Measurements from ENCODE around the gene HMX2.

The HMX2 gene

GRCh38 chr10:123147635-123148413 is at the start of gene HMX2:
TSS of gene HMX2 (plus strand) at chr10:123148136. CDS start at chr10:123148379, 243 bp downstream.
- DNase-seq: no peak

- DNase-seq: no peak
Observed at GRCh38 chr10:123100030-123100762, 47.7 kb upstream of the HMX2 start.

- no peak for DNase-seq
Observed at GRCh38 chr10:123101872-123102271, 46.1 kb upstream of the HMX2 start.

- DNase-seq: no peak
Observed at GRCh38 chr10:123102673-123103072, 45.3 kb upstream of the HMX2 start.

- DNase-seq: no peak
Observed at GRCh38 chr10:123103944-123104343, 44.0 kb upstream of the HMX2 start.

- DNase-seq: no peak
Observed at GRCh38 chr10:123109466-123109865, 38.5 kb upstream of the HMX2 start.

- no peak for DNase-seq
Observed at GRCh38 chr10:123117644-123118417, 30.1 kb upstream of the HMX2 start.

- no peak for DNase-seq
Observed at GRCh38 chr10:123119081-123119480, 28.9 kb upstream of the HMX2 start.

GRCh38 chr10:123126246-123126645 is 21.7 kb upstream of the HMX2 start:
- no peak for DNase-seq

GRCh38 chr10:123129618-123130271 is 18.2 kb upstream of the HMX2 start:
- DNase-seq: no peak

- peak; percentile 54 for DNase-seq
Observed at GRCh38 chr10:123132576-123133477, 15.1 kb upstream of the HMX2 start.

GRCh38 chr10:123133541-123134342 is 14.2 kb upstream of the HMX2 start:
- DNase-seq: no peak

- no peak for DNase-seq
Observed at GRCh38 chr10:123134343-123134914, 13.5 kb upstream of the HMX2 start.

- no peak for DNase-seq
Observed at GRCh38 chr10:123134915-123135414, 13.0 kb upstream of the HMX2 start.

GRCh38 chr10:123135415-123136141 is 12.4 kb upstream of the HMX2 start, which contains the start of gene HMX3:
TSS of gene HMX3 (plus strand) at chr10:123135970. CDS start at chr10:123136051, 81 bp downstream.
- DNase-seq: no peak

GRCh38 chr10:123136221-123136805 is 11.6 kb upstream of the HMX2 start:
- DNase-seq: no peak

GRCh38 chr10:123136806-123137642 is 10.9 kb upstream of the HMX2 start:
- DNase-seq: no peak

- DNase-seq: no peak
Observed at GRCh38 chr10:123139165-123139520, 8.8 kb upstream of the HMX2 start.
